T1000 (cell line): ENCODE measurements around the gene HEXIM2.
"Not testable (repeated sequence)": the region's sequence is repeated elsewhere in the genome, so short reads cannot be mapped to it uniquely, and the experiment has no call there.

Experiments used
- DNase-seq: peaks from one replicate; lab custom pipeline; 2025; ENCODE audit warnings: mixed read lengths; lab: John Stamatoyannopoulos, UW

Gene HEXIM2

GRCh38 chr17:45170280-45170930 is 8.7 kb downstream of the HEXIM2 start:
- DNase-seq = no peak

- DNase-seq = peak; percentile 63
Observed at GRCh38 chr17:45170931-45171337, 9.3 kb downstream of the HEXIM2 start.

GRCh38 chr17:45171338-45172231 is 9.9 kb downstream of the HEXIM2 start:
- no peak for DNase-seq

GRCh38 chr17:45172232-45172540 is 10.5 kb downstream of the HEXIM2 start:
- DNase-seq = no peak

- peak; percentile 35 for DNase-seq
Observed at GRCh38 chr17:45172541-45173286, 11.0 kb downstream of the HEXIM2 start.

GRCh38 chr17:45175759-45176115 is 14.1 kb downstream of the HEXIM2 start:
- DNase-seq = no peak

- no peak for DNase-seq
Observed at GRCh38 chr17:45177563-45177962, 15.9 kb downstream of the HEXIM2 start.

- DNase-seq = no peak
Observed at GRCh38 chr17:45184144-45184543, 22.5 kb downstream of the HEXIM2 start.

- DNase-seq = no peak
Observed at GRCh38 chr17:45186801-45187354, 25.2 kb downstream of the HEXIM2 start.

GRCh38 chr17:45189009-45189408 is 27.3 kb downstream of the HEXIM2 start:
- no peak for DNase-seq

- DNase-seq = no peak
Observed at GRCh38 chr17:45190503-45191255, 29.0 kb downstream of the HEXIM2 start.

- DNase-seq = no peak
Observed at GRCh38 chr17:45195424-45195823, 33.7 kb downstream of the HEXIM2 start.

GRCh38 chr17:45197108-45197507 is 35.4 kb downstream of the HEXIM2 start:
- DNase-seq = no peak

GRCh38 chr17:45197555-45198334 is 36.1 kb downstream of the HEXIM2 start:
- peak; percentile 92 for DNase-seq

GRCh38 chr17:45200701-45201100 is 39.0 kb downstream of the HEXIM2 start:
- DNase-seq = no peak

GRCh38 chr17:45201457-45201856 is 39.8 kb downstream of the HEXIM2 start:
- no peak for DNase-seq

- not testable (repeated sequence) for DNase-seq
Observed at GRCh38 chr17:45201880-45202279, 40.2 kb downstream of the HEXIM2 start.

- peak; percentile 68 for DNase-seq
Observed at GRCh38 chr17:45218895-45219661, 57.4 kb downstream of the HEXIM2 start.
